ENCODE results near the gene CSTB. TPM values are rescaled to one million over a fixed set of nuclear protein-coding genes. Genes with fewer than 3 reads are reported as not detected.

Gene CSTB
- total RNA-seq, 1 donor from 2014 or later = 27.7 TPM

GRCh38 chr21:43767984-43768867 lies 7.9 kb downstream of the CSTB start:
- peak overlapping the region; percentile 85 for H2AFZ ChIP-seq (ENCODE audit: low read depth, low read length)
- peak overlapping the region; percentile 72 for H3K27ac ChIP-seq (ENCODE audit: low read depth, low read length)

DNA sequence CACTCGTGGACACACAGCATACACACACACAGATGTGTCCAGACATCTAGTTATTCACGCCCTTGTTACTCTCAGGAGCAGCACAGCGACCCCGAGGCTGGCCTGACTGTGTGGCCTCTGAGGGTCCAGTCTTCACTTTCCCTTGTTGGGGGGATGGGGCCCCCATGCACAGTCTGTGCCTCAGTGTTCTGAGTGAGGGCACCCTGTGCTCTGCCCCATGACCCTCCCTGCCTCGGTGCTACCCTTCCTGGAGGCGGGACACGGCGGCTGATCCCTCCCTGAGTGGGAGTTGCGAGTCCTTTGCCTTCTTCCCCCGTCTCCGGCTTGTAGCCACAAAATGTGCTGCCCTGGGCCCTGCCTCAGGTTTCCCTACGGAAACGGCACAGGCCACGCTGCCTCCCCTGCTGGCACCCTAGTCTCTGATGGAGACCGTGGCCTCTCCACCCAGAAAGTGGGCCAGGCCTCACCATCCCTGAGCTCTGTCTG lies 8.6 kb downstream of the CSTB start:
- no peaks in the 10 kb centered on the region for H3K9me3 Mint-ChIP-seq (ENCODE audit: unreplicated experiment)

More at GRCh38 chr21:43767984-43768867, 7.9 kb downstream of the CSTB start:
- Histone ChIP-seq H3K9me3 (ENCODE audit: insufficient read depth, low read depth, low read length) (no peaks in the 10 kb centered on the region), H3K4me3 (ENCODE audit: insufficient read depth, low read depth, low read length) (no peak overlapping the region), H3K27me3 (ENCODE audit: insufficient read depth, low read length) (no peaks in the 10 kb centered on the region), H3K9ac (ENCODE audit: low read length) (peak overlapping the region; percentile 70), H3K36me3 (ENCODE audit: insufficient read depth, low read length) (no peaks in the 10 kb centered on the region), H3K79me2 (ENCODE audit: insufficient read depth, low read length) (no peaks in the 10 kb centered on the region), H3K4me2 (ENCODE audit: low read length) (peak overlapping the region; percentile 34), H4K20me1 (ENCODE audit: insufficient read depth, low read length) (no peaks in the 10 kb centered on the region), H3K4me1 (ENCODE audit: insufficient read depth, low read length) (peaks cover 19% of the 10 kb centered on the region)
- Mint-ChIP-seq H3K4me3 (ENCODE audit: unreplicated experiment) (no peak overlapping the region), H3K36me3 (ENCODE audit: low read depth, unreplicated experiment) (peaks cover 5% of the 10 kb centered on the region), H3K9me3 (ENCODE audit: unreplicated experiment) (no peaks in the 10 kb centered on the region), H3K27me3 (ENCODE audit: low read depth, unreplicated experiment) (no peaks in the 10 kb centered on the region), H3K4me1 (ENCODE audit: low read depth, unreplicated experiment) (peaks cover 21% of the 10 kb centered on the region), H3K27ac (ENCODE audit: unreplicated experiment) (peak overlapping the region; percentile 80)
- peak; percentile 87 for DNase-seq (ENCODE audit: low read depth)
- TF ChIP-seq, protein P1, sequence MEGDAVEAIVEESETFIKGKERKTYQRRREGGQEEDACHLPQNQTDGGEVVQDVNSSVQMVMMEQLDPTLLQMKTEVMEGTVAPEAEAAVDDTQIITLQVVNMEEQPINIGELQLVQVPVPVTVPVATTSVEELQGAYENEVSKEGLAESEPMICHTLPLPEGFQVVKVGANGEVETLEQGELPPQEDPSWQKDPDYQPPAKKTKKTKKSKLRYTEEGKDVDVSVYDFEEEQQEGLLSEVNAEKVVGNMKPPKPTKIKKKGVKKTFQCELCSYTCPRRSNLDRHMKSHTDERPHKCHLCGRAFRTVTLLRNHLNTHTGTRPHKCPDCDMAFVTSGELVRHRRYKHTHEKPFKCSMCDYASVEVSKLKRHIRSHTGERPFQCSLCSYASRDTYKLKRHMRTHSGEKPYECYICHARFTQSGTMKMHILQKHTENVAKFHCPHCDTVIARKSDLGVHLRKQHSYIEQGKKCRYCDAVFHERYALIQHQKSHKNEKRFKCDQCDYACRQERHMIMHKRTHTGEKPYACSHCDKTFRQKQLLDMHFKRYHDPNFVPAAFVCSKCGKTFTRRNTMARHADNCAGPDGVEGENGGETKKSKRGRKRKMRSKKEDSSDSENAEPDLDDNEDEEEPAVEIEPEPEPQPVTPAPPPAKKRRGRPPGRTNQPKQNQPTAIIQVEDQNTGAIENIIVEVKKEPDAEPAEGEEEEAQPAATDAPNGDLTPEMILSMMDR (IDR thresholded peaks at IDR 0.05; ENCODE audit: insufficient read depth, low read depth, low read length) = no peak
- no peak for TF ChIP-seq EZH2 (IDR thresholded peaks at IDR 0.05; ENCODE audit: insufficient read depth, low read length)
- no peak for FAIRE-seq

More for the DNA sequence above, 8.6 kb downstream of the CSTB start:
- Mint-ChIP-seq H3K27ac (ENCODE audit: unreplicated experiment) (peak overlapping the region; percentile 80), H3K4me3 (ENCODE audit: unreplicated experiment) (no peak overlapping the region), H3K27me3 (ENCODE audit: low read depth, unreplicated experiment) (no peaks in the 10 kb centered on the region), H3K36me3 (ENCODE audit: low read depth, unreplicated experiment) (peaks cover 9% of the 10 kb centered on the region), H3K4me1 (ENCODE audit: low read depth, unreplicated experiment) (peaks cover 21% of the 10 kb centered on the region)
- no peaks in the 10 kb centered on the region for H4K20me1 ChIP-seq (ENCODE audit: insufficient read depth, low read length)
- H3K27me3 ChIP-seq (ENCODE audit: insufficient read depth, low read length) = no peaks in the 10 kb centered on the region
- FAIRE-seq (no peak), DNase-seq (ENCODE audit: low read depth) (no peak)
- no peaks in the 10 kb centered on the region for H3K36me3 ChIP-seq (ENCODE audit: insufficient read depth, low read length)
- no peak for TF ChIP-seq EZH2 (IDR thresholded peaks at IDR 0.05; ENCODE audit: insufficient read depth, low read length)
- TF ChIP-seq, protein P1 (IDR thresholded peaks at IDR 0.05; ENCODE audit: insufficient read depth, low read depth, low read length) = no peak
- H3K4me3 ChIP-seq (ENCODE audit: insufficient read depth, low read depth, low read length) = no peak overlapping the region
- peak overlapping the region; percentile 72 for H3K27ac ChIP-seq (ENCODE audit: low read depth, low read length)
- H3K9ac ChIP-seq (ENCODE audit: low read length) = peak overlapping the region; percentile 70
- no peaks in the 10 kb centered on the region for H3K79me2 ChIP-seq (ENCODE audit: insufficient read depth, low read length)
- peak overlapping the region; percentile 34 for H3K4me2 ChIP-seq (ENCODE audit: low read length)
- H2AFZ ChIP-seq (ENCODE audit: low read depth, low read length) = peak overlapping the region; percentile 85
- no peaks in the 10 kb centered on the region for H3K9me3 ChIP-seq (ENCODE audit: insufficient read depth, low read depth, low read length)
- H3K4me1 ChIP-seq (ENCODE audit: insufficient read depth, low read length) = peaks cover 19% of the 10 kb centered on the region
